SK-N-MC (cell line): Measurements from ENCODE around the gene NEMP2.

Experiments used
- EZH2 ChIP-seq: fragments of 200-600 bp; sonication (generic); IDR thresholded peaks from one replicate; pipeline ENCODE4 v1.6.1; 2017; ENCODE audit warnings: antibody characterized with exemption
- POLR2AphosphoS5 ChIP-seq: IDR thresholded peaks from 2 replicates; pipeline ENCODE4 v1.6.1; 2012; ENCODE audit warnings: mild to moderate bottlenecking, low read depth, low read length, borderline replicate concordance

DNA sequence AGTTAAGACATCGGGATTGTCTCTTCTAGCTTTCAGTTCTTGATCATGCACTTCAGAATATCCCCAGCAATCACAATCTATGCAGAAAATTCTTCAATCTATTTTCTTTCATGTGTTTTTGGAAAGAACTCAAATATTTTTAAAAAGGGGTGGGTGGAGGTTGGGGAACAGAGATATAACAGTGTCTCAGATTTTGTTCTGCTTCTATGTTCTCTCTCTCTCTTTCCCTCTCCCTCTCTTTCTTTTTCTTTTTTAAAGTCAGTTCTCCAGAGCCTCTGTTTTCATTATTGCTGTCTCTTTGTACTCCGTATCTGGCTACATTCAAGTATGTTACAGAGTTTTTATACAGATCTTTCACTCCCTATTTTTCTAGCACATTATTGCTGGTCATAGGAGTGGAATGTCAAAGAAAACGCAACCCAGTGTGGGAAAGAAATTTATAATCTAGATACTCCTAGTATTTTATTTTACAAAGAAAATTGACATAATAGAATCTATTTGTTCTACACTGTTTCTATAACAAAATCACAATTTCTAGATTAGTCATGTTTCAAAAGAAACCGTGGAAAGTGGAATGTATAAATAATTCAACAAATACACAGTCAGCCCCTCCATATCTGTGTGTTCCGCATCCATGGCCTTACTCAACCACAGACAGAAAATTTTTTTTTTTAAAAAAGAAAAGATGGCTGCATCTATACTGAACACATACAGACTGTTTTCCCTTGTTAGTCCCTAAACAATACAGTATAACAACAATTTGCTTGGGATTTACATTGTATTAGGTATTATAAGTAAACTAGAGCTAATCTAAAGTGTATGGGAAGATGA is 11.2 kb upstream of the NEMP2 start:
- TF ChIP-seq POLR2AphosphoS5 (no peak), EZH2 (no peak)
